Measurements from ENCODE around the gene BBS1. TPM values are rescaled to one million over a fixed set of nuclear protein-coding genes. Genes with fewer than 3 reads are reported as not detected.

Gene BBS1
- polyA plus RNA-seq, 1 experiment: 17.7 TPM

- Histone ChIP-seq H3K9me3 (ENCODE audit: control insufficient read depth, insufficient read depth, low read length) (no peaks in the 10 kb centered on the region), H3K27me3 (ENCODE audit: control insufficient read depth, insufficient read depth, low read length) (no peaks in the 10 kb centered on the region), H3K27ac (ENCODE audit: low read depth, low read length) (no peak overlapping the region), H3K4me3 (ENCODE audit: low read depth, low read length) (no peak overlapping the region)
- ChIA-PET CTCF (no interaction called here), POLR2A (no interaction called here)
- no peak for DNase-seq (ENCODE audit: low read depth, low spot score)
- TF ChIP-seq, protein P1, sequence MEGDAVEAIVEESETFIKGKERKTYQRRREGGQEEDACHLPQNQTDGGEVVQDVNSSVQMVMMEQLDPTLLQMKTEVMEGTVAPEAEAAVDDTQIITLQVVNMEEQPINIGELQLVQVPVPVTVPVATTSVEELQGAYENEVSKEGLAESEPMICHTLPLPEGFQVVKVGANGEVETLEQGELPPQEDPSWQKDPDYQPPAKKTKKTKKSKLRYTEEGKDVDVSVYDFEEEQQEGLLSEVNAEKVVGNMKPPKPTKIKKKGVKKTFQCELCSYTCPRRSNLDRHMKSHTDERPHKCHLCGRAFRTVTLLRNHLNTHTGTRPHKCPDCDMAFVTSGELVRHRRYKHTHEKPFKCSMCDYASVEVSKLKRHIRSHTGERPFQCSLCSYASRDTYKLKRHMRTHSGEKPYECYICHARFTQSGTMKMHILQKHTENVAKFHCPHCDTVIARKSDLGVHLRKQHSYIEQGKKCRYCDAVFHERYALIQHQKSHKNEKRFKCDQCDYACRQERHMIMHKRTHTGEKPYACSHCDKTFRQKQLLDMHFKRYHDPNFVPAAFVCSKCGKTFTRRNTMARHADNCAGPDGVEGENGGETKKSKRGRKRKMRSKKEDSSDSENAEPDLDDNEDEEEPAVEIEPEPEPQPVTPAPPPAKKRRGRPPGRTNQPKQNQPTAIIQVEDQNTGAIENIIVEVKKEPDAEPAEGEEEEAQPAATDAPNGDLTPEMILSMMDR (IDR thresholded peaks at IDR 0.05; ENCODE audit: low read depth, low read length): no peak
These were observed 19.2 kb downstream of the BBS1 start for GRCh38 chr11:66529655-66530054.

DNA sequence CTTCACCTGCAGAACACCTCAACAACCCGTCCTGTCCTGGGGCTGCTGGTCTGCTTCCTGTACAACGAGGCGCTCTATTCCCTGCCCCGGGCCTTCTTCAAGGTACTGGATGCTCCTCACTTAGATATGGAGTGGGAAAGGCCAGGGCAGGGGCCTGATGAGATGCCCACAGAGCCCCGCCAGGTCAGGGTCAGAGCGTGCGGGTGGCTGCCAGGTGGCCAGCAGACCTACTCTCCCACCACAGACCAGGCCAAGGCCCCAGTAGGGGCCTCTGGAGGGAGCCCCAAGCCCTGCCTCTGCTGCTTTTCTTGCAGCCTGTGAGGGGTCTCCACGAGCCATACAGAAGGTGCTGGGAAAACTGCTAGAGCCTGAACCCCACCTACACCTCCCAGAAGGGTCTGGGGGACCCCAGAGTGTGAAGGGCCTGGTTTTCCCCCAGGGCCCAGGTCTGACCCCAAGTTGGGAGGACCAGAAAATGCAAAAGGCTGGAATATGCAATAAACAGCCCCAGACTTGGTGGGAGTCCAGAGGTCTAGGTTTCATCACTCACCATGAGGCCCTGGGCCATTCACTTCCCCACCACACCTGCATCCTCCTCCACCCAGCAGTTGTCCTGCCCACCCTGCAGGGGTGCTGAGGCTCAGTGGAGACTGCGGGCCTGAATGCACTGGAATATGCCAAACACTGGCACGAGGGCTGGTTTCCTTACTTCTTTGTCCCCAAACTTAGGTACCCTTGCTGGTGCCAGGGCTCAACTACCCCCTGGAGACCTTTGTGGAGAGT, 20.7 kb downstream of the BBS1 start:
- no peaks in the 10 kb centered on the region for H3K27me3 ChIP-seq (ENCODE audit: control insufficient read depth, insufficient read depth, low read length)
- TF ChIP-seq, protein P1 (IDR thresholded peaks at IDR 0.05; ENCODE audit: low read depth, low read length): no peak
- no peak for DNase-seq (ENCODE audit: low read depth, low spot score)
- H3K27ac ChIP-seq (ENCODE audit: low read depth, low read length): no peak overlapping the region
- H3K4me3 ChIP-seq (ENCODE audit: low read depth, low read length): no peak overlapping the region
- POLR2A ChIA-PET: interaction anchor here (0.5 kb wide), 1 partner anchor 10 kb away, joined by 10 read pairs; no protein-coding TSS in a partner anchor
- CTCF ChIA-PET: no interaction called here
- H3K9me3 ChIP-seq (ENCODE audit: control insufficient read depth, insufficient read depth, low read length): no peaks in the 10 kb centered on the region

- ChIA-PET CTCF (no interaction called here), POLR2A (interaction anchor here (0.5 kb wide), 1 partner anchor 10 kb away, joined by 10 read pairs; no protein-coding TSS in a partner anchor)
- Histone ChIP-seq H3K27ac (ENCODE audit: low read depth, low read length) (no peak overlapping the region), H3K27me3 (ENCODE audit: control insufficient read depth, insufficient read depth, low read length) (no peaks in the 10 kb centered on the region), H3K4me3 (ENCODE audit: low read depth, low read length) (no peak overlapping the region), H3K9me3 (ENCODE audit: control insufficient read depth, insufficient read depth, low read length) (no peaks in the 10 kb centered on the region)
- TF ChIP-seq, protein P1 (IDR thresholded peaks at IDR 0.05; ENCODE audit: low read depth, low read length): no peak
- DNase-seq (ENCODE audit: low read depth, low spot score): no peak
These were observed 21.4 kb downstream of the BBS1 start for GRCh38 chr11:66531841-66532240.

GRCh38 chr11:66532784-66533183, 22.3 kb downstream of the BBS1 start:
- POLR2A ChIA-PET: no interaction called here

More at GRCh38 chr11:66532784-66533183, 22.3 kb downstream of the BBS1 start:
- H3K9me3 ChIP-seq (ENCODE audit: control insufficient read depth, insufficient read depth, low read length): no peaks in the 10 kb centered on the region
- CTCF ChIA-PET: interaction anchor here (1.1 kb wide), 1 partner anchor 13 kb away, joined by 3 read pairs; the partner anchor contains the start of gene ZDHHC24
- H3K4me3 ChIP-seq (ENCODE audit: low read depth, low read length): no peak overlapping the region
- TF ChIP-seq, protein P1 (IDR thresholded peaks at IDR 0.05; ENCODE audit: low read depth, low read length): no peak
- DNase-seq (ENCODE audit: low read depth, low spot score): no peak
- no peak overlapping the region for H3K27ac ChIP-seq (ENCODE audit: low read depth, low read length)
- no peaks in the 10 kb centered on the region for H3K27me3 ChIP-seq (ENCODE audit: control insufficient read depth, insufficient read depth, low read length)

Data from AG04450 (cell line).